Stimulated activated CD8-positive, alpha-beta memory T cell treated with anti-CD3 and anti-CD28 coated beads, Interleukin-12 subunit alpha, Interleukin-12 subunit beta, amount 100 ng/mL, for 4 hours (primary cell): Measurements from ENCODE around the gene PLEKHG4.
A peak's percentile ranks its signal among the peaks of the same experiment; 100 is the strongest.

Experiments used
- DNase-seq: peaks from one replicate; pipeline ENCODE4 v3.0.0-alpha.2; 2020; ENCODE audit warnings: low read depth

PLEKHG4 gene

GRCh38 chr16:67284699-67285646 is 5.6 kb downstream of the PLEKHG4 start:
- no peak for DNase-seq

DNA sequence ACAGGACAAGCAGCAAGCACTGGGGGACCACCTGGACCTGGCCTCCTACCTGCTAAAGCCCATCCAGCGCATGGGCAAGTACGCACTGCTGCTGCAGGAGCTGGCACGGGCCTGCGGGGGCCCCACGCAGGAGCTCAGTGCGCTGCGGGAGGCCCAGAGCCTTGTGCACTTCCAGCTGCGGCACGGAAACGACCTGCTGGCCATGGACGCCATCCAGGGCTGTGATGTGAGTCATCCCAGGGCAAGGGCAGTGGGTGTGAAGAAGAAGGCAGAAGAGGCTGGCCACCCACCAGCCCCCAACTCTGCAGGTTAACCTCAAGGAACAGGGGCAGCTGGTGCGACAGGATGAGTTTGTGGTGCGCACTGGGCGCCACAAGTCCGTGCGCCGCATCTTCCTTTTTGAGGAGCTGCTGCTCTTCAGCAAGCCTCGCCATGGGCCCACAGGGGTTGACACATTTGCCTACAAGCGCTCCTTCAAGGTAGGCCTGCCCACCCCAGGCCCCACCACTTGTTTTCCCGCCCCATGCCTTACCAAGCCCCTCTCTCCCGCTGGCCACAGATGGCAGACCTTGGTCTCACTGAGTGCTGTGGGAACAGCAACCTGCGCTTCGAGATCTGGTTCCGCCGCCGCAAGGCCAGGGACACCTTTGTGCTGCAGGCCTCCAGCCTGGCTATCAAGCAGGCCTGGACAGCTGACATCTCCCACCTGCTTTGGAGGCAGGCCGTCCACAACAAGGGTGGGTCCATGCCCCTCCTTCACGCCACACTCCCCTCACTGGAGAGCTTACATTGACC is 7.3 kb downstream of the PLEKHG4 start:
- no peak for DNase-seq

GRCh38 chr16:67287960-67288359 is 8.6 kb downstream of the PLEKHG4 start:
- no peak for DNase-seq

DNA sequence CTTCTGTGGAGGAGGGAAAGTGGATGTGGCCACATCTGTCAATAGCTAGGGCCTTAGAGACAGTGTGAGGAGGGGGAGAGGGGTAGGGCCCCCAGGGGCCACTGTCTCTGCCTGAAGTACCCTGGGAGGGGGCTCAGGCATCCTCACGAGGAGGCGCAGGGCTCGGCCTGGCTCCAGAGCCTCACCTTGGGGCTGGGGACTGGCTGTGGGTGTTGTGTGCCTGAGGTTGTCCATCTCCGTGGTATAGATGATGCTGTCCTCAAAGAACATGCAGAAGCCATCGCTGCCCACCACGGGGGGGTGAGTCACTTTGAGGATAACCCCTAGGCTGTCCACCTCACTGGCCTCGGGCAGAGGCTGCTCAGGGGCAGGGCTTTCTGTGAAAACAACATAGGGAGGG is 12.1 kb downstream of the PLEKHG4 start:
- no peak for DNase-seq

GRCh38 chr16:67294171-67294757 is 14.9 kb downstream of the PLEKHG4 start:
- no peak for DNase-seq

DNA sequence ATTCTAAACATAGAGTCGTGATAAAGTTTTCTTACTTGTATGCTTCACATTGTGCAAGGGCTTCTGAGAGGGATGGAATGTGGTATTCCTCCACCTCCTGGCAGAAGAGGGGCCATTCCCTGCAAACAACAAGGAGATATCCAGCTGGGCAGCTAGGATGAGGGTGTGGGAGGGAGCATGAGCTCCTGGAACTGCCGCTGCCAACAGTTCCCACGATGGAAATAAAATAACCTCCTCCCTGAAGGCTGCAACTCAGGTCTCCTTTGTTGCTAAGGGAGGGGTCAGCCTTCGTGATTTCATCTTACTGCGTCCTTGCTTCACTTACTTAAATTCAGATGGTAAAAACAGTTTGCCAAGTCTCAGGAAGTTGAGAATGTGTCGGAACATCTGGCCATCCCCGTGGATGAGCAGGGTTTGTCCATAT is 15.6 kb downstream of the PLEKHG4 start:
- no peak for DNase-seq

- DNase-seq = no peak
Observed at GRCh38 chr16:67296420-67296819, 17.1 kb downstream of the PLEKHG4 start.

DNA sequence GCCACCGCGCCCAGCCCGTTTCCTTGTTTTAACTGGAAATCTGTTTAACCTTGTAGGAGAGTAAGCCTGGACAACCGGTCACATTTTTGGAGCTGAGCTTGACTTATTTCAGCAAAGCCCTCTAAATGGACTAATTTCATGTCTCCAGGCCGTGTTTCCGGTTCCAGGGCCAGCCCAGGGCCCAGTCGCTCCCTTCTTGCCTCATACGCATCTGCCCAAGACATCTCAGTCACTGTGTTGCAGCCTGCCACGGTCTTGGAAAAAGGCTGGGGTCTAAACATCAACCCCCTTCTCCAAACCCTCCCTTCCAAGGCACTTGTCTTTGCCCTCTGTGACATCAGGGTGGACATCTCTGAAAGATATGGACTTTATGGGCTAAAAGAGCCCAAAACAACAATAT is 18.9 kb downstream of the PLEKHG4 start:
- DNase-seq = no peak

DNA sequence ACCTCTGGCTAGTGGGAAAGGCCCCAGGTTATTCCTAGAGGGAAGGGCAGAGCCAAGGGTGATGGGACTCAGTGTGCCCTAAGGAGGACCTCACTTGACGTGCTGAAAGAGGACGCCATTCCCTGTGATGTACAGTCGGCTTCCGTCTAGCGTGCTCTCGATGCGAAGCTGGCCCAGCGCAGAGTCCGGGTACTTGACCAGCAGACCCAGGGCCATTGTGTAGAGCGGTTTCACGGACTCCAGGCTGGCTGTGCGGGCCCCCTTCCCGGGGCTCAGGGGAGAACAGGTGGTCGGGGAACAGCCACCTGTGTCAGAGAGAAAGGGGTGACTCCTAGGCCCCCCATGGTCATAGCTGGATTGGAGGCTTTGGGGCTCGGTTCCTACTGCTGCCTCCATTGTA is 19.9 kb downstream of the PLEKHG4 start:
- DNase-seq = no peak

GRCh38 chr16:67301080-67301782 is 21.9 kb downstream of the PLEKHG4 start:
- no peak for DNase-seq

GRCh38 chr16:67302076-67302475 is 22.7 kb downstream of the PLEKHG4 start:
- no peak for DNase-seq

DNA sequence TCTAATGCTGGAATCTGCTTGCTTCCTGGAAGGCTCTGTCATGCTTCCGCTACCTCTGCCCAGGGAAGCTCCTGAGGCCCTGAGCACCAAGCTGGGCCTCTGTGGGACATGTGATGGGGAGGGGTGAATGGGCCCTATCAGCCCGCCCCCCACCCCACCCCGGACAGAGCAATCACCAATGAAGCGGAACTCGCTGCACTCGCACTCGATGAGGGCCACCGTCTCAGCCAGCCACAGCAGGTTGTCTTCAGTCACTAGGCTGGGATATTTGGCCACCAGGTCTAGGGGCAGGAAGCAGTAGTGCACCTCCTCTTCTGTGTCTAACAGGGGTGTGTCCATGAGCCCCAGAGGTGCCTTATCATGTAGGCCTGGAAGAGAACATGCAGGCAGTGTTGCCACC is 23.6 kb downstream of the PLEKHG4 start:
- no peak for DNase-seq

DNA sequence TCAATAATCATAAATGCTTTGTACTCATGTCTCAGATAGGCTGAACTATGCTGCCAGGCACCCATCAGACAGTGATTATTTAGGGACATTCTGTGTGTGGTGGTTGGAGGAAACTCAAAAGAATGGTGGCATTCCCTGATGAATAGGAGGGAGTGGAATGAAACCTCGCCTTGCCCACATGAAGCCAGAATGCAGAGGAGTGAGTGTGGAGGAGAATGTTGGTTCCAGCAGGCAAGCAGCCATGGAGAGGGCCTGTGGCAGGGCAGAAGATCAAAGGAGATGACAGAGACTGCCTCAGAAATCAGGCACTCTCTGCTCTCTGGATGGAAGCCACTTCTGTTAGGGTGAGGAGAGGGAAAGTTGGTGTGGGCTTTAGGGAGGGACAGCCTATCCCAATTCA is 24.7 kb downstream of the PLEKHG4 start:
- DNase-seq = no peak

- no peak for DNase-seq
Observed at GRCh38 chr16:67305216-67306071, 26.1 kb downstream of the PLEKHG4 start.

DNA sequence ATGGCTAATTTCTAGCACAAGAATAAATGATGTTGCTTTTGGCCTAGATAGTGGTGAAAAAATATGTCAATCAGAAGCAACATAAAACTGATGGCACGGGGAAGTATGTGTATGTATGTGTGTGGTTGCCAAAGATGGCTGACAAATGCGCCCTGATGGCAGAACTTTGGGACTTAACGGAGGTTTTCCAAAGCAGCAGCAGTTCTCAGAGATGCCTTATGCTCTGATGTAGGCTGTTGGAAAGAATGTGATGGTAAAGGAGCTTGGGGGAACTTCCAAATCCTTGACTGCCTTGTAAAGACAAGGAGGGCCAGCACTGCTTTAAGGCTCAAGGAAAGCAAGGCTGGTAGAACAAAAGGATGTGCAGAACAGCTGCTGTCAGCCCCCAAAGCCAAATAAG is 31.2 kb downstream of the PLEKHG4 start:
- no peak for DNase-seq

DNA sequence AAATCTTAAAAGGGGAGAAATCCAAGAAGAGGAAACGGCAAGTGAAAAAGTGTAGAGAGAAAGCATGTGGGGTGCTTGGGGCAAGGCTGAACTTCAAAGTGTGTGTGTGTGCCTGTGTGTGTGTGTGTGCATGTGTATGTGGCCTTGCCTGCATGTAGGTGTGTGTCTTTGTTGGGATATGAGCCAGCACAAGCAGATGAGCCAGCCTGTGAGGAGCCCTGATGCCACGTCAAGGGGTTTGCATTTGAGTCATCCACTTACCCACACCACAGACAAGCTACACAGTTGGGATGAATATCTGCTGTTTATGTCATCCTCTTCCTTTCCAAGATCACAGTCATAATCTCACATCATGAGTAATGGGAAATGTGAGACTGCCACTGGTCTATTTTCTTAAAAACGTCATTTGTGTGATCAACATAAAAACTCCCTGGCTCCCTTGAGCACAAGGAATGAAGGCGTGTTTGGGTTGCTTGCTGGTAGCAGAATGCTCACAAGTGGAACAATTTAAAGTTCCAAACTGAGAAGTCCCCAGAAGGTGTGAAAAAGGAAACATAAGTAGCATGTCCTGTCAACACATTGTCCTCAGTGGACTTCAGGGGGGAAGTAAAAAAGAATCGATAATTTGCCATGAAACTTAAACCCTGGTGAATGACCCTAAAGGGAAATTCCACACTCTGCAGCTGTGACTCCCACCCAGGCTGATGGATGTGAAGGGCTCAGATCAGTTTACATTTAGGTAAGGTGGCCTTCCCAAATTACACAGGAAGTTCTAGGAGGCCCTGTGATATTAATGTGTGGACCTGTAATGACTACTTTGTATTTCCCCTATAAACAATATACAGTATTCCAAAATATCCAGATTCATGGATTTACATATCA is 32.5 kb downstream of the PLEKHG4 start:
- DNase-seq = peak; percentile 25

GRCh38 chr16:67312719-67313118 is 33.4 kb downstream of the PLEKHG4 start:
- DNase-seq = no peak

DNA sequence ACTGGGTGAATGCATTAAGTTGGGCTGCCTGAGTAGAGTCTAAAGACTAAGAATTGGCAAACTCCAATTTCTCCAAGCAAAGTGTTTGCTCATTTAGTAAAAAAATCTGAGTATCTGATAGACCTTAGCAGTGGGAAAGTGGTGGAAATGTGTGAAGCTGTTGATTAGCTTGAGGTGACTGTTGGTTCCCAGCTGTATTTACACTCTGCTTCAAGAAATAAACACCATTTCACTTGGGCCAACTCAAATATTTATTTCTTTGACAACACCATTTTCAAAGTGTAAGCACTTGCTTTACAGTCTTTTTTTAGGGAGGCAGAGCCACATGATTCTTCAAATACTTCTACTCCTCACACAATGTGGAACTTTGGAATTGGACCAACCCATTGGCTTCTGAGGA is 38.5 kb downstream of the PLEKHG4 start:
- DNase-seq = no peak

DNA sequence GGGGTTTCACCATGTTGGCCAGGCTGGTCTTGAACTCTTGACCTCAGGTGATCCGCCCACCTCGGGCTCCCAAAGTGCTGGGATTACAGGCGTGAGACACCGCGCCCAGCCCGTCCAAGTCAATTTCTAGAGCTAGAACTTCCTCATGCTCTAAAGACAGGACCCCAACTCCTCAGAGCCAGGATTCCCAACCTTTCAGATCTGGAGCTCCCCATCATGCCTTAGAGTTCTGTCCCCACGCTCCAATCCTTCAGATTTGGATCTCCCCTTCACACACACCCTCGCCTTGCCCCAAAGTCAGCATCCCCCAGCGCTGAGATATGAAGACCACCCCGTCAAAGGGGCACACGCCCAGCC is 46.8 kb downstream of the PLEKHG4 start:
- DNase-seq = no peak
